ENCODE data around the gene UBN2. TPM values are rescaled to one million over a fixed set of nuclear protein-coding genes. Genes with fewer than 3 reads are reported as not detected.
A peak's percentile ranks its signal among the peaks of the same experiment; 100 is the strongest.

Gene UBN2
- 19.5 and 21.0 TPM in 2 replicates for total RNA-seq

GRCh38 chr7:139230774-139231512 lies at the start of gene UBN2:
TSS of gene UBN2 (plus strand) at chr7:139231237. CDS start at chr7:139231485, 248 bp downstream.
- ChIA-PET POLR2A (interaction anchor here (0.6 to 2.1 kb wide), 7 partner anchors 97 to 1466 kb away, joined by 3 to 10 read pairs (median 4); partner anchors contain the start of genes NDUFB2 and ZC3HAV1), CTCF (interaction anchor here (1.3 kb wide), 1 partner anchor 109 kb away, joined by 4 read pairs; no protein-coding TSS in a partner anchor)
- Mint-ChIP-seq H3K27ac (peak within 1 kb of the TSS; percentile 96), H3K4me1 (peaks cover 20% of the 10 kb centered on the region), H3K36me3 (ENCODE audit: low read depth) (peaks cover 10% of the 10 kb centered on the region), H3K4me3 (peak within 1 kb of the TSS; percentile 98), H3K27me3 (no peaks in the 10 kb centered on the region), H3K9me3 (no peaks in the 10 kb centered on the region)
- DNase-seq (peak; percentile 89), ATAC-seq (ENCODE audit: low read depth) (peak; percentile 85)
- TF ChIP-seq, protein P1, sequence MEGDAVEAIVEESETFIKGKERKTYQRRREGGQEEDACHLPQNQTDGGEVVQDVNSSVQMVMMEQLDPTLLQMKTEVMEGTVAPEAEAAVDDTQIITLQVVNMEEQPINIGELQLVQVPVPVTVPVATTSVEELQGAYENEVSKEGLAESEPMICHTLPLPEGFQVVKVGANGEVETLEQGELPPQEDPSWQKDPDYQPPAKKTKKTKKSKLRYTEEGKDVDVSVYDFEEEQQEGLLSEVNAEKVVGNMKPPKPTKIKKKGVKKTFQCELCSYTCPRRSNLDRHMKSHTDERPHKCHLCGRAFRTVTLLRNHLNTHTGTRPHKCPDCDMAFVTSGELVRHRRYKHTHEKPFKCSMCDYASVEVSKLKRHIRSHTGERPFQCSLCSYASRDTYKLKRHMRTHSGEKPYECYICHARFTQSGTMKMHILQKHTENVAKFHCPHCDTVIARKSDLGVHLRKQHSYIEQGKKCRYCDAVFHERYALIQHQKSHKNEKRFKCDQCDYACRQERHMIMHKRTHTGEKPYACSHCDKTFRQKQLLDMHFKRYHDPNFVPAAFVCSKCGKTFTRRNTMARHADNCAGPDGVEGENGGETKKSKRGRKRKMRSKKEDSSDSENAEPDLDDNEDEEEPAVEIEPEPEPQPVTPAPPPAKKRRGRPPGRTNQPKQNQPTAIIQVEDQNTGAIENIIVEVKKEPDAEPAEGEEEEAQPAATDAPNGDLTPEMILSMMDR (IDR thresholded peaks at IDR 0.05) = no peak
- intact Hi-C loops (cut with micrococcal nuclease) = loop anchor here (1.0 to 5.0 kb wide), 9 partner anchors 98 to 1229 kb away; partner anchors contain the start of genes CREB3L2, LUC7L2, TRIM24 and ZC3HAV1

- DNase-seq = no peak
- ChIA-PET CTCF (no interaction called here), POLR2A (no interaction called here)
- intact Hi-C loops (cut with micrococcal nuclease) = no loop called here
- H3K27ac Mint-ChIP-seq = no peak overlapping the region
- H3K27me3 Mint-ChIP-seq = no peaks in the 10 kb centered on the region
- TF ChIP-seq, protein P1 (IDR thresholded peaks at IDR 0.05) = no peak
- no peak for ATAC-seq (ENCODE audit: low read depth)
- H3K4me3 Mint-ChIP-seq = no peak overlapping the region
- no peaks in the 10 kb centered on the region for H3K4me1 Mint-ChIP-seq
- no peaks in the 10 kb centered on the region for H3K9me3 Mint-ChIP-seq
- H3K36me3 Mint-ChIP-seq (ENCODE audit: low read depth) = peaks cover 23% of the 10 kb centered on the region
Observed at GRCh38 chr7:139181404-139181803, 49.6 kb upstream of the UBN2 start.

DNA sequence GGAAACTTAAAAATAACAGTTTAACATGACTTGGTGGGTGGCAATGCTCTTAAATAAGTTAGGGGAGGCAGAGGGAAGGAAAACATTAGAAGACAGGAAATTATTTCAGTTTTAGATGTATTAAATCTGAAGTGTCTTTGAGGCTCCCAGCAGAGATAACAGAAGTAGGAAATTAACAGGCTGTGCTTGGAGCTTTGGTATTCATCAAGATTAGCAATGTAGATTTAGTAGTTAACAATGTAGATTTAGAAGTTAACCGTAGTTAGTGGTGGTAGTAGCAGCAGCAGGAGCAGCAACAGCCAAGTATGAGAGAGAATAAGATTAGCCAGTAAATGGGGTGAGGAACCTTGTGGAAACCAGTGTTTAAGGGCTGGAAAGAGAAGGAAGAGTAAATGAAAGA lies 48.7 kb upstream of the UBN2 start:
- Mint-ChIP-seq H3K27me3 (no peaks in the 10 kb centered on the region), H3K4me3 (no peak overlapping the region), H3K4me1 (no peaks in the 10 kb centered on the region), H3K9me3 (no peaks in the 10 kb centered on the region), H3K36me3 (ENCODE audit: low read depth) (peaks cover 23% of the 10 kb centered on the region), H3K27ac (no peak overlapping the region)
- TF ChIP-seq, protein P1 (IDR thresholded peaks at IDR 0.05) = no peak
- ChIA-PET POLR2A (no interaction called here), CTCF (no interaction called here)
- no peak for DNase-seq
- intact Hi-C loops (cut with micrococcal nuclease) = no loop called here
- no peak for ATAC-seq (ENCODE audit: low read depth)

DNA sequence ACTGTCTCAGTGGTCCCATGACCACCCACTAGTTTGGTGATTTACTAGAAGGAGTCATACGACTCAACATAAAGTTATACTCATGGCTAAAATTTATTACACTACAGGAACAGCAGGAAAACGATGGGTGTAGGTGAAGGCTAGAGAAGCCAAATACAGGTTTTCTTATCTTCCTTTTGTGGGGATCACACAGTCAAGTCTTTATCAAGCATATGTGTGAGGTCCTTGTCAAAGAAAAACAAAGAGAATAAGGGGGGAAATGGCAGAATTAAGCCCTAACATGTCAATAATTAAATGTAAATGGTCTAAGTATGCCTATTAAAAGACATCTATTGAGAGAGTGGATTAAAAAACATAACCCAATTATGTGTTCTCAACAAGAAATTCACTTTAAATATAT lies 47.8 kb upstream of the UBN2 start:
- no peak overlapping the region for H3K4me3 Mint-ChIP-seq
- DNase-seq (no peak), ATAC-seq (ENCODE audit: low read depth) (no peak)
- H3K9me3 Mint-ChIP-seq = no peaks in the 10 kb centered on the region
- H3K27ac Mint-ChIP-seq = no peak overlapping the region
- intact Hi-C loops (cut with micrococcal nuclease) = no loop called here
- peaks cover 23% of the 10 kb centered on the region for H3K36me3 Mint-ChIP-seq (ENCODE audit: low read depth)
- no peaks in the 10 kb centered on the region for H3K4me1 Mint-ChIP-seq
- ChIA-PET CTCF (no interaction called here), POLR2A (no interaction called here)
- TF ChIP-seq, protein P1 (IDR thresholded peaks at IDR 0.05) = no peak
- no peaks in the 10 kb centered on the region for H3K27me3 Mint-ChIP-seq

- DNase-seq (no peak), ATAC-seq (ENCODE audit: low read depth) (no peak)
- POLR2A ChIA-PET = no interaction called here
- no peaks in the 10 kb centered on the region for H3K27me3 Mint-ChIP-seq
- CTCF ChIA-PET = no interaction called here
- no peak overlapping the region for H3K4me3 Mint-ChIP-seq
- intact Hi-C loops (cut with micrococcal nuclease) = no loop called here
- no peaks in the 10 kb centered on the region for H3K4me1 Mint-ChIP-seq
- TF ChIP-seq, protein P1 (IDR thresholded peaks at IDR 0.05) = no peak
- H3K27ac Mint-ChIP-seq = no peak overlapping the region
- H3K36me3 Mint-ChIP-seq (ENCODE audit: low read depth) = peaks cover 23% of the 10 kb centered on the region
- no peaks in the 10 kb centered on the region for H3K9me3 Mint-ChIP-seq
Observed at GRCh38 chr7:139183878-139184338, 47.1 kb upstream of the UBN2 start.
